SKM-1 (cell line): Measurements from ENCODE around the gene CMSS1.

Source experiments
- DNase-seq: peaks from one replicate; lab custom pipeline; 2025; ENCODE audit not compliant: unreplicated experiment; lab: John Stamatoyannopoulos, UW

Gene CMSS1

GRCh38 chr3:99899603-99900002 lies 81.9 kb downstream of the CMSS1 start:
- no peak for DNase-seq

GRCh38 chr3:99900248-99900647 lies 82.6 kb downstream of the CMSS1 start:
- DNase-seq, result no peak

GRCh38 chr3:99901200-99901926 lies 83.7 kb downstream of the CMSS1 start:
- no peak for DNase-seq

- no peak for DNase-seq
Measured at GRCh38 chr3:99902091-99902490, 84.4 kb downstream of the CMSS1 start.

GRCh38 chr3:99903869-99904268 lies 86.2 kb downstream of the CMSS1 start:
- DNase-seq, result no peak

- DNase-seq, result no peak
Measured at GRCh38 chr3:99907959-99908544, 90.4 kb downstream of the CMSS1 start.

GRCh38 chr3:99909714-99910495 lies 92.2 kb downstream of the CMSS1 start:
- no peak for DNase-seq

GRCh38 chr3:99910752-99911290 lies 93.2 kb downstream of the CMSS1 start:
- no peak for DNase-seq

- DNase-seq, result no peak
Measured at GRCh38 chr3:99911433-99911832, 93.8 kb downstream of the CMSS1 start.

- no peak for DNase-seq
Measured at GRCh38 chr3:99915906-99916432, 98.3 kb downstream of the CMSS1 start.

- DNase-seq, result no peak
Measured at GRCh38 chr3:99918715-99919114, 101.1 kb downstream of the CMSS1 start.

GRCh38 chr3:99919694-99920093 lies 102.0 kb downstream of the CMSS1 start:
- DNase-seq, result no peak

GRCh38 chr3:99920481-99921376 lies 103.1 kb downstream of the CMSS1 start:
- DNase-seq, result no peak

- no peak for DNase-seq
Measured at GRCh38 chr3:99921377-99921695, 103.7 kb downstream of the CMSS1 start.

- DNase-seq, result no peak
Measured at GRCh38 chr3:99921986-99922385, 104.3 kb downstream of the CMSS1 start.

- DNase-seq, result no peak
Measured at GRCh38 chr3:99923873-99924272, 106.2 kb downstream of the CMSS1 start.

- DNase-seq, result no peak
Measured at GRCh38 chr3:99925584-99926230, 108.0 kb downstream of the CMSS1 start.

- no peak for DNase-seq
Measured at GRCh38 chr3:99927671-99928457, 110.2 kb downstream of the CMSS1 start.
